DMS 273 (cell line): ENCODE measurements around the gene EFCAB12.

Source experiments
- DNase-seq: peaks from one replicate; lab custom pipeline; 2025; ENCODE audit not compliant: unreplicated experiment; lab: John Stamatoyannopoulos, UW

The EFCAB12 gene

GRCh38 chr3:129428376-129429079, at the start of gene EFCAB12:
Gene EFCAB12, minus strand, starts transcription at chr3:129428636. Its CDS starts 148 bp downstream, at chr3:129428488.
- DNase-seq: peak; percentile 99

- no peak for DNase-seq
Measured at GRCh38 chr3:129476586-129476985, 48.1 kb upstream of the EFCAB12 start.

- no peak for DNase-seq
Measured at GRCh38 chr3:129475863-129476262, 47.4 kb upstream of the EFCAB12 start.

GRCh38 chr3:129474984-129475804, 46.8 kb upstream of the EFCAB12 start:
- DNase-seq: no peak

GRCh38 chr3:129473769-129474152, 45.3 kb upstream of the EFCAB12 start:
- no peak for DNase-seq

GRCh38 chr3:129473067-129473768, 44.8 kb upstream of the EFCAB12 start:
- no peak for DNase-seq

- no peak for DNase-seq
Measured at GRCh38 chr3:129470861-129471260, 42.4 kb upstream of the EFCAB12 start.

- no peak for DNase-seq
Measured at GRCh38 chr3:129469026-129469425, 40.6 kb upstream of the EFCAB12 start.

GRCh38 chr3:129467932-129468331, 39.5 kb upstream of the EFCAB12 start:
- DNase-seq: no peak

GRCh38 chr3:129463716-129464115, 35.3 kb upstream of the EFCAB12 start:
- DNase-seq: no peak

GRCh38 chr3:129463094-129463493, 34.7 kb upstream of the EFCAB12 start:
- DNase-seq: no peak

GRCh38 chr3:129462361-129462968, 34.0 kb upstream of the EFCAB12 start:
- DNase-seq: no peak

GRCh38 chr3:129461461-129462146, 33.2 kb upstream of the EFCAB12 start:
- no peak for DNase-seq

GRCh38 chr3:129461022-129461421, 32.6 kb upstream of the EFCAB12 start:
- DNase-seq: no peak

- no peak for DNase-seq
Measured at GRCh38 chr3:129460572-129460971, 32.1 kb upstream of the EFCAB12 start.

- no peak for DNase-seq
Measured at GRCh38 chr3:129460155-129460554, 31.7 kb upstream of the EFCAB12 start.

- no peak for DNase-seq
Measured at GRCh38 chr3:129453732-129454131, 25.3 kb upstream of the EFCAB12 start.

- DNase-seq: no peak
Measured at GRCh38 chr3:129449279-129450115, 21.1 kb upstream of the EFCAB12 start.

- DNase-seq: no peak
Measured at GRCh38 chr3:129448186-129448895, 19.9 kb upstream of the EFCAB12 start.
